ENCODE data around the gene FTSJ1.
"Not testable (repeated sequence)": the region's sequence is repeated elsewhere in the genome, so short reads cannot be mapped to it uniquely, and the experiment has no call there.

- TF ChIP-seq CTCF (conservative IDR thresholded peaks at IDR 0.05; ENCODE audit: low read depth in 2 of 2); POLR2AphosphoS5 (IDR thresholded peaks at IDR 0.05; ENCODE audit: low read depth); REST (IDR thresholded peaks at IDR 0.05; ENCODE audit: unreplicated experiment); EZH2 (IDR thresholded peaks at IDR 0.05; ENCODE audit: low read depth, unreplicated experiment); CREB1 (CRISPR knock-in tag; IDR thresholded peaks at IDR 0.05; ENCODE audit: low read depth); STAT1 (IDR thresholded peaks at IDR 0.05; ENCODE audit: unreplicated experiment); NANOG (IDR thresholded peaks at IDR 0.05; ENCODE audit: borderline replicate concordance): not testable (repeated sequence)
These were observed 45.8 kb upstream of the FTSJ1 start for GRCh38 chrX:48430166-48430565.
